ENCODE data around the gene TENM3. TPM values are rescaled to one million over a fixed set of nuclear protein-coding genes. Genes with fewer than 3 reads are reported as not detected.

TENM3 gene
- total RNA-seq, 1 experiment from 2014 or later, result 108 TPM

DNA sequence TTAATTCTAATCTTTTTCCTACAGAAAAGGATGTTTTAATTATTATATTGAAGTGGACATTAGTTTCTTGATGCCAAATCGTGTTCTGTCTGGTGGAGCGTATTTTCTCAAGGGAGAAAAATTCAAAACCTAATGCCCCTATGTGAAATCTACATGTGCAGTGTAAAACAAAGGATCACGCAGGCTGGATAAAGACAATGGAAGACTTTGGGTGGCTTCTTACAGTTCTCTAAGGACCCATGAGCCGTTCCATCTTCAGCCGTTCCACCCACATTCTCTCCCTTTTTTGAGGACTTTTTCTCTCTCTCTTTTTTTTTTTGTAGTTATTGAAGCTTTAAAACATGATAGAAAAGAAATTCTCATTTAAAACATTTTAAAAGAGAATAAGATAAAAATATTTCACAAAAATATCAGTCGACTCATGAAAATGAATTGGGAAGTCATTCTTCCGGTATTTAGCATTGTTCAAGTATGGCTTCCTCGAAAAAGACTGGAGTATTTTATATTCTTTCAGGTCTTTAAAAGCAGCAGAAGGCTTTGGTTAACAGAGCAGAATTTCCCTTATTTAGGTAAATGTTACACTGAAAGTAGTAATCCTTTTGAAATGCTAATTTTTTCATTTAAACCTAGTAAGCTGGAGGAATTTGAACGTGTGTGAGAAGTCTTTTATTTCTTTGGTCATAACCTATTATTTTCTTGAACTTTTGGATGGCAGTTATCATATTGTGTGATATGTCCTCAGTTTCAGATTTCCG, 11.0 kb downstream of the TENM3 start:
- DNase-seq (ENCODE audit: low spot score), result no peak

DNA sequence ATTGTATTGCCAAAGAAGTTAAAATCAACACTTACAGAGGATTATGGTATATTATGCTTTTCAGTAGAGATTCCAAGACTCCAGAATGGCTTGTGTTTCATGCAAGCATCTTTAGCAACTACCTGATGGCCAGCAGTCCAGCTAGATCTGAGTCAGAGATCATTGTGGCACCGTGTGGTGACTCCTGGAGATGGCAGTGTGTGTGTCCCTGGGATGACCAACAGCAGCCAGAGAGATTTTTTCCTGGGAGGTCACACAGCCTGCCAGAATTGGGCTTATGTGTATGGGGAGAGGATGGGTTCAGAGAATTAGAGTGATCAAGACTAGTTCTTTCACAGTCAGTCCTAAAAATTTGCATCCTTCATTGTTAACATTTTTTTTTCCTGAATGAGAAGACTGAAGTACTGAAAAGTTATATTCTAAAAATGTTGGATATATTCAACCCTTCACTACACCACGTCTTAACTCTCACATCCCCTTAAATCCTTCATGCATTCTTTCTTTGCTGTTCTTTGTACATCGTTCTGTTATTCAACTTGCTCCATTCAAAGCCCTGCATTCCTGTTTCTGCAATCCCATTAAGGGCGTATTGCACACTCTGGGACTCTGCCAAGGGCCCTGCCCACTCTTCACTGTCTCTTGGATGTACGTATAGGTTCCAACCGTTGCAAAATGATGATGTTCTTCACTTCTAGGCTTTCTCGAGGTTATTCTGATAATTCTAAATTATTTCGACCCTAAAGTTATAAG, 12.4 kb downstream of the TENM3 start:
- DNase-seq (ENCODE audit: low spot score), result no peak

DNA sequence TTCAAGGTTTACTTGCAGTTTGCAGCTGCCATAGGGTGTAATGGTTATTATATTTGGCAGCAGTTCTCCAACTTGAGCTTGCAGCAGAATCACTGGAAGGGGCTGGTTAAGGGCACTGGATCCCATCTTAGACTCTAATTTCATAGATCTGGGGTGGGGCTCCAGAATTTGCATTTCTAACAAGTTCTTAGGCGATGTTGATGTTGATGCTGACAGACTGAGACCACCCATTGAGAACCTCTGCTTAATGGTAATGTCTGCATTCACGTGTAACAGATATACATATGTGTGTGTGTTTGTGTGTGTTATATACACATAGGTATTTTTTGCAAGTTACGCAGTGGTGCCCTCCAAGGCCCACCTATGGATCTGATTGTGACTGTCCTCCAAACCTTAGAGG, 13.8 kb downstream of the TENM3 start:
- no peak for DNase-seq (ENCODE audit: low spot score)

DNA sequence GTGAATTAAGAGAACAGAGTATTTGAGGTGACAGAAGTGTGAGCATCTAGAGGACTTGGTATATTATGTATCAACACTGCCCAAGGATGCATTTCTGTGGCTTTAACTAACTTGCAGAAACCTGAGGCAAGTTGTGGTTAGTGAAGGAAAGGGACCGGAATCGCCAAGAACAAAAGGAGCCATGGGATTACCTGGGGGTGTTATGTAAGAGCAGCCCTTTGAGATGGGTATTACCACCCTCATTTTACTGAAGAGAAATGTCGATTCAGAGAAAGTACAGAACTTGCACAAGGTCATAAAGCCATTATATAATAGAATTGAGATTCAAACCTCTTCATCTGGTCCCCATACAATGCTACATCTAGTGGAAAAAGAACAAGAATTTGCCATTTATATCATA, 14.3 kb downstream of the TENM3 start:
- DNase-seq (ENCODE audit: low spot score), result no peak

DNA sequence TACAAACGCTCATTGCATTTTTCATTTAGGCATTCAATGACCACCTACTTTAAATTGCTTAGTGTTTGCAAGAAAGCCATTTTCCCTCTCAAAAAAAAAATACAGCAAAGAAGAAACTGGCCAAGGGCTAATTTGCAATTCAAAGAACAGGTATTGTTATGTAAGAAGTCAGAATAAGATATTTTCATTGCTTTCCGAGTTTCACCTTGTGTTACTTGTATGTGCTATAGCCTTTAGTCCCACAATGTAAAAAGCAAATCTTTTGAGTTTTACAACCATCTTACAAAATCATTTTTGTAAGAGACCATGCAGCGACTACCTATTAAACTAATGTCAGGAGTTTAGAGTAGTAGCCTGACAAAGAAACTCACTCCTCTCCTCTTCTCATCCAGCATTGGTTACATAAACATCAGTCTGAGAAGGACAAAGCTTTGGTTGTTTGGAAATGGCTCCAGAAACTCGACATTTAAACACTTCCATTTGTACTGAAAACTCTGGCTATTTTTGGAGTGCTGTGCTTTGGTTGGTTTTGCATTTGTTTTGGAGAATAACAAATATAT, 15.3 kb downstream of the TENM3 start:
- DNase-seq (ENCODE audit: low spot score), result no peak

DNA sequence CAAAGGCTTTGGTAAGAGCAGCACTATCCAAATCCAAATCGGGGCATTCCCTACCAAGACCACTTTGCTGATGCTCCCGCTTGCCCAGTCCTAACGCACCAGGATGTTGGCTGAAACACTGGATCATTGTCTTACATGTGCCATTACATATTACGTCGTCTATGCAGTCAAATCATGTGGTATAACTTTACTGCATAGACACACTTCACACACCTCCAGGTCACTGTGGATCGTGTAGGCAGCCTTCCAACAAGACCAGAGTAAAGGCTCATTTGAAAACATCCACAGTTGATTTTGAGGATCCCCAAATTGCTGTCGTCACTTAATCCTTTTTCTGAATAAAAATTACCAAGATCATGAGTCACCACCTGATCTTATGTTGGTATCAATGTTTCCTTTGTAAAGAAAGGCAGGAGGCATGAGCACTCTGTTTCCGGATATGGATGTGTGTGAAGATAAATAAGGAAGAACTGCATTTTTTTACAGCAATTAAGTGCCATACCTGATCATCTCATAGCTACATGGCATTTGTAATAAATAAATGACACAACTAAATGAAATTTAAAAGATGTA, 18.5 kb downstream of the TENM3 start:
- no peak for DNase-seq (ENCODE audit: low spot score)

DNA sequence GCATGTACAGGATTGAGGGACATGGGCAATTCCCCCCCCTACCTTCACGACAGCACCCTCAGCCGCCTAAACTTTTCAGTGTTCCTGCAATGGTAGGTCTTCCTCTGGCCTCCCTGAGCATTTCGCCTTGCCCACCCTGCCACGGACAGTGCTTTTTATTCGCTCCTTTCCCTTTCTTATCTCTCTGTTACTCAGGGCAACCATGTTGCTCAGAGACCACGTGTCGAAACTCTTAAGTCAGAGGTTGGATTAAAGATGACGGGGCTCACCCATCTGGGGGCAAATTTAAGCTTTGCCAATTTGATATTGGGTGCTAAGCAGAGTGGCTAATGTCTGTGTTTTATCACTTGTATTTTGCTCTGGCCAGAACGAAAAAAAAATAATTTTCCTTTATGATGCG, 20.4 kb downstream of the TENM3 start:
- no peak for DNase-seq (ENCODE audit: low spot score)

DNA sequence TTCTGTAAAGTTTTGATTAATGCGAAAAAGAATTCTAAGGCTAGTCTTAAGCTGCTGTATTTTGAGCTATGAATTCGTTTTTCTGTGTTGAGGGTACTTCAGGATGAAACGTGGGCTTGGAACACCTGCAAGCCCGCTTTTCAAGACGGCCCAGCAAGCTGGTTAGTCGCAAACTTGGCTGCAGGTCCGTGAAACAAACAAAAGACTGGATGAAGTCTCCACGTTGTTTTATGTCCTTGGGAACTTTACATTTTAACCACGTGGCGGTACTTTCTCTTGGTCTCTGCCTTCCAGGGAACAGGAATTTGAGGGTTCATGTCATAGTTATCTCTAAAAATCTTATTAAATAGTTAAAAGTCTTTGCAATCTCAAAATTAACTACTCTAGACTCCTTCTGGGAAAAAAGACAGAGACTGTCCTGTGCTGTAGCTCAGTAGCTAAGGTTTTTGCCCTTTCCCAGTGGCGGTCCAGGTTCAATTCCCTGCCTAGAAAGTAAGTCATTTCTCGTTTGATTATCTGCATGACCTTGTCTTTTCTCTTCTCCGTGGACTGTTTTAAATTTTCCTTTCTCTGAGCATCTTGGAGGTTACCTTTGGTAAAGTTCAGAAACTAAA, 21.0 kb downstream of the TENM3 start:
- no peak for DNase-seq (ENCODE audit: low spot score)

DNA sequence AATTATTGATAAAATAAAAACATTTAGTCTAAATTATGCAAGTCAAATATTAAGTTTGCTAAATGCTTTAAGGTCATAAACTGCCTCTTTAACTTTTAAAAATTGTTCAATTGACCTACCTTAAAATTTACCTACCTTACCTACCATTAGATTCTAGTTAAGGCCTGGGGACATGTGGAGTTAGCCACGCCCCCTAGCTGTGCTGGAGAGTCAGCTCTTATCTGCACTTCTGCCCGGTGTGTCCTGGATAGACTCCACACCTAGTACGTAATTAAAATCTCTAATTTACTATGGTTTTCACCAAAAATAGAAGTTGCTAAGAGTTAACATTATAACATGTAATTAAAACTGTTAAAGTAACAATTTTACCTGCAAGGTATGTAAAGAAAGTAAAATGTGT, 22.7 kb downstream of the TENM3 start:
- DNase-seq (ENCODE audit: low spot score), result no peak

DNA sequence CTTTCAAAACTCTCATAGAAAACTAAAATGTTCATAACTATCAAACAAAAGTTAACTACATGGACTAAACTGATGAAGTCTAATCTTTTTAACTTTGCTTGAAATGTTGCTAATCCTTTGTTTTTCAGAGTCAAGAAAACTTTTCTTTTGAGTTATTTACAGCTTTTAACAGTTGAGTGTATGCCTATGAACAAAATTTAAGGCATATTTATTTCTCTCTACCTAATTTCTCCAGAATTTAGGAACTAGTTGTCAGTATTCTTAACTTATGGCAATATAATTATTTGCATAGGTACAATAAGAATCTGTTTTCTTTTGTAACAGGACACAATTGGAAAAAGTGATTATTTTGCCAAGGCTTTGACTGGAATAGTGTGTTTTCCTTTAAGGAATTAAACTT, 23.8 kb downstream of the TENM3 start:
- no peak for DNase-seq (ENCODE audit: low spot score)

DNA sequence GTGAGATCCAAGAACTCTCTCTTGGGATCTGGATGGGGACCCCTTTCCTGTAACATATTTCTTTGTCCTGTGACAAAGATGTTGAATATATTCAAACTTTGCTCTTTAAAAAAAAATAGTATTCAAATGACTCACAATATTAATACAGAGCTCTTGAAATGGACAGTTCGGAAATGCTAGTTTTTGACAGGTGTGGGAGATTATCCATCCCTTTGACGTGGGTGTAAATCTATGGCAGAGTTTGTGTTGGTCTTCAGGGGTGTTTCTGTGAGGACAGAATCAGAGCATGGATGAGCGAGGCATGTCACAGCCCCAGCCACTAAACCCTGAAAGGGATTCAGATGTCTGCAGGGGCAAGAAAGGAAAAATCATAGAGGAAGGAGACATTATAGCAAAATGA, 25.8 kb downstream of the TENM3 start:
- DNase-seq (ENCODE audit: low spot score), result no peak

DNA sequence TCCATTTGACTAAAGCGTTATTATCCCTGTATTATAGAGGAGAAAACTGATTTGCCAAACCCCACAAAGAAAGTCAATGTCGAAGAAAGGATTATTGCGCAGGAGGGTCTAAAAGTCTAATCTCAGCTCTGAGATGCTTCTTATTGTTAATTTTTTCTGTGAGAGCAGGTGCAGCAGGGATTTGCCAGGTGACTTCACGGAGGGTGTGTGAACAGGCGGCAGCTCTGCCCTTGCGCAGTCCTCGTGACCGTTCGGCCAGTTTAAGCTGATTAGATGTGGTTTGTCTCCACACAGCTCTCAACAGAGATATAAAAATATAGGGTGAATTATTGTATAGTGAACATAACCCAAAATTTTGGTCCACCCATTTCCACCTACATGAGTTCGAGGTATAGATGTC, 28.5 kb downstream of the TENM3 start:
- DNase-seq (ENCODE audit: low spot score), result no peak

DNA sequence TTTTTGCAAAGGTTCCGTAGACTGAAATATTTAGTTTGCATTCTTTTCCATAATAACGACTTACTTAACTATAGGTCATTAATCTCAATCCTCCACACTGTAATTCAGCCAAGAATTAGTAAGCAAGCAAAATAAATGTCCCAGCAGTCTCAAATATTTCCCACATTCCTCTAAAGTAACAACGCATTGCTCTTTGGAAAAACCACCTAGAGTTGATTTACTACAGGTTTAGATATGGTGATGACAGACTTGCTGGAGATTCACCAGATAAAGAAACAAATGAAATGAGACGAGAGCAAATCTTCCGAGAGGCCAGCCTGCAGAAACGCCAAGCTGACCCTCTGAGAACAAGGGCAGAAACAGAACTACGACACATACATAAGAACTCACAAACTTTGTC, 28.9 kb downstream of the TENM3 start:
- no peak for DNase-seq (ENCODE audit: low spot score)

DNA sequence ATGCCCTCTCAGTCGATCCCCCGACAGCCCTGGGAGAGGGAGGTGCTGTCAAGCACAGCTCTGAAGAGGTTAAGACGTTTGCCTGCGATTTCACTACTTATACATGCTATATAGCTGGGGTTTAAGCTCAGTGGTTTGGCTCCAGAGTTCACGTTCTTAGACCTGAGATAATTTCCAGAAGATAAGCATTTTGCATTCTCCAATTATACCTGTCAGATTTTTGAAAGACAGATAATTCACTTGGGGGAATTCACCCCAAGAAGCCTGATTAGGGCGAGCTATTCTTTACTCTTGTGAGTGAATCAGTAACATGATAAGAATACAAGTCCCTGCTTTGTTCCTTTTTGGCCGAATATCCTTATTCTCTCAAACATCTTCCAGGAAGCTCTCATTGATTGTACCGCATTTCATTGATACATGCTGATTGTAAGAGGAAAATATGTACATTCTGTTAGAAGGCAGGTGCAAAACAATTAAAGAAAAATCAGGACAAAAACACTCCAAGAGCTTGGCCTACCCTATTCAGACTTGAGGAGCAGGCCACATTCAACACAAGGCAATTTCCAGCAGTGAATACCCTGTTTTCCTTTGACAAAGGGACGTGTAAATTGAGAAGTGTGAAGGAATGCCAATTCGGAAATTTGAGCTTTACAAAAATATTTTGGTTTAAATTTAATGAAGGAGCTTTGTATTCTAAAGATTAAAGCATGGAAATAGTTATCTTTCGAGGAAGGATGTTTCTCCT, 30.2 kb downstream of the TENM3 start:
- DNase-seq (ENCODE audit: low spot score), result no peak

DNA sequence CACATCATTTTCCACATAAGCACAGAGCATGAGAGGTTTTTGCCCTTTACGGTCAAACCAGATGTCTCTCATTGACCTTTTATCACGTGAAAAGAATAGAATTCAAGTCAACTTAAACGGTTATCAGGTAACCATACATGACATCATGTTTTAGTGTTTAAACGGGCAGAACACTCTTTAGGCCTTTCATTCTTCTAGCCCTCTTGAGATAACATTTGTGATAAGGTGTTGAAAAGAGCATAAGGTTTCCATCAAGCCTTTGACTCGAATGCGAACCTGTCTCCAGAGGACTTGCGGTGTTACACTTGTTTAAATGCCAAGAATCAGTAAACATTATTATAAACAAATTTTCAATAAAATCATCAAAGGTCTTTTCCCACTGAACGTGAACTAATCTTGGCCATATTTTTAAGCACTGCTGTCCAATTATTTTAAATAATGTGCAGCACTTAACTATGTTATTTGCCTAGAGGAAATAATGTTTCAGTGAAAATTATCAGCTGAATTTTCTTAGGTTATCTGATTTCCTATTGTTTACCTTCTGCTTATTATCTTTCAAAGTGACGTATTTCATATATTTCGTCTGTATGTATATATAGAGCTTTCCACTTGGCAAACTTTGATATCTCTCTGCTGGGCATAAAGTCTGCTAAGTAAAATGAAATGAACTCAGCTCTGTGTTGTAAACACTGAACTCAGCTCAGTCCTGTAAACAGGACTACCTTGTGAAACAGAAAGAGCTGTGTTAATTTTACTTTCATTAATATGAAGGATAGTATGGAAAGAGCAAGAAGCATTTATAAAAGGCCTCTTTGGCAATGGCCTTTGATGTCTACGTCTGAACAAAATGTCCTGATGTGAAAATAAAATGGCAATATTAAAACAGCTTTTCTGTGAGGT, 33.3 kb downstream of the TENM3 start:
- DNase-seq (ENCODE audit: low spot score), result peak; percentile 62

DNA sequence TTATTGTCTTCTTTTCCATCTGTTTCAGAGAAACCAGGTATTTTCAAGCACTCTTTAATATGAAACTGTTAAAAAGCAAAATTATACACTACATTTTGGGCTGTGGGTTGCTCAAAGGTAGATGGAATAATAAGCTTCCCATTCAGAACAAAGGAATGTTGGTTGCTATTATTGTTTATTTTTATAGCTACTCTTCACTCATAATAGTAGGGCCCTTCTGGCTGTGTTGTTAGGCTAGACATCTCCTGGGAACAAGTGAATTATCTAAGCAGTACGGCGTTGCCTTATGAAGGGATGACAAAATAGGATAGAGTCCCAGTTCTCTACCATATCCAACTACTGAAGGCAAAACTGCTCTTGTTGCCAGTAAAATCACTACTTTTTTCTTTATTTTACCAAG, 34.2 kb downstream of the TENM3 start:
- peak; percentile 41 for DNase-seq (ENCODE audit: low spot score)

DNA sequence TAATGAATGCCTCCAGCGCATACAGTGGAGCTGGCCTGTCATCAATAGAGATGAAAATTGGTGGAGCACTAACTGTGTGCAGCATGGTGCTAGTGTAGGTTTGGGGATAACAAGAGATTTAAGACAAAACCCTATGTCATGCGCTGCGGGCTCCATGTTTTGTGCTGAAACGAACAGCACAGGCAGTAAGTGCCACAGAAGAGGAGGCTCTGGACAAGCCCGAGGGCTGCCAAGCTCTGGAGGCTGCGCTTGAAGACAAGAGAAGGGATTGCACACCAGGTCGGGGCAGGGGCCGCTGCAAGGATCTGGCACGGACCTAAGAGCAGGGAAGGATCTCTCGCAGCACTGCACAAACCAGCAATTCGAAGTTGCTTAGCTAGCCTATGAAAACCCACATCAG, 35.5 kb downstream of the TENM3 start:
- no peak for DNase-seq (ENCODE audit: low spot score)

DNA sequence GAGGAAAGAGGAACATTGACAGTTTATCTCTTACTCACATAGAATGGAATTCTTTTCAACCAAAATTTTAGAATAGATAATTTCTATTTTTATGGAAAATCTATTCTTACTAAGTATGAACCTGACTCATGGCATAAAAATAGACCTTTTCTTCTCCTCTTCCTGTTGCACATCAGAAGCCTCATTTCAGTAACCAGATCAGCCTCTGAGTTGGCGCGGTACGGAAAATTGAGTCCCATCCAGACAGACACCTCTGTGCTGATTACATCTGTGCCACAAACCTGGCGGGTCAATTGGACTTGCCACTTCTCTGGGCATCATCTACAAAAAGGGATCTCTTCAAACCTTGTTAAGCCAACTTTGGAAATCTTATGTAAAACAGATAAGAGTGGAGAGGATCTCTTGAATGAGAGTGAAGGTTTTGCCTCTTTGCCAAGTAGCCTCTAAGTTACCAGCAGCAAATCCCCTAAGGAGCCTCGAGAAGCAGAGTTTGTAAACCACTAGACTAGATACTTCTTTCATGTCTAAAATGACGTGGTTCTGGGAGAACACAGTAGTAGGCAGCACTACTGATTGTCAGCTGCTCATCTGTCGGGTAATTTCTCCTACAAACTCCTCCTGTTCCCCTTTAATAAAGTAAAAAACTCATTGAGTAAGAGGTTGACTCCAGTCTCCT, 37.4 kb downstream of the TENM3 start:
- DNase-seq (ENCODE audit: low spot score), result no peak

DNA sequence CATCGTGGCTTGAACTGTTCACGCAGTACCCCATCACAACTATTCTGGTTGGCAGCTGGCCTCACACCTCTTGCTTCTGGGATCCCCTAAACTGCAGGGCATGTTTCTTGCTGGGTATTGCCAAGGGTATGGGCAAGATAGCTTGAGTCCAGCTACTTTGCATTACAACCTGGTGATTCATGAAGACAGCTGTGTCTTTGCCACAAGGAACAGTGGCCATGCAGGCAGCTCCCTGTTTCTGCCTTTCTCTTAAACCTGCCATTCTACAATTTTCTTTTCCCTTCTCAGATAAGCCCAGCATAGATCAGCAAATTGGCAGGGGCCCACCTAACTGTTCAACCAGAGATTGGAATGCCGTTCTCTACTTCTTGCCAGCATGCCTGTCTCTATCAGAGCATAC, 42.8 kb downstream of the TENM3 start:
- DNase-seq (ENCODE audit: low spot score), result no peak

DNA sequence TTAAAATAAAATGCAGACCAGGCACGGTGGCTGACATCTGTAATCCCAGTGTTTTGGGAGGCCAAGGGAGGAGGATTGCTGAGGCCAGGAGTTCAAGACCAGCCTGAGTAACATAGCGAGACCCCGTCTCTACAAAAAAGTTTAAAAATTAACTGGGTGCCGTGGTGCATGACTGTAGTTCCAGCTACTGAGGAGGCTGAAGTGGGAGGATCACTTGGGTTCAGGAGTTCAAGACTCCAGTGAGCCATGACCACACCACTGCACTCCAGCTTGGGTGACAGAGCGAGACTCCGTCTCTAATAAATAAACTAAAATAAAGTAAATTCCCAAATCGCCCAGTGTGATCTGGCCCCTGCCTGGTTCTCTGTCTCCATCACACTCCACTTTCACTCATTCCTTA, 43.7 kb downstream of the TENM3 start:
- DNase-seq (ENCODE audit: low spot score), result no peak
